ENCODE measurements around the gene ITGAE.

The ITGAE gene, protein sequence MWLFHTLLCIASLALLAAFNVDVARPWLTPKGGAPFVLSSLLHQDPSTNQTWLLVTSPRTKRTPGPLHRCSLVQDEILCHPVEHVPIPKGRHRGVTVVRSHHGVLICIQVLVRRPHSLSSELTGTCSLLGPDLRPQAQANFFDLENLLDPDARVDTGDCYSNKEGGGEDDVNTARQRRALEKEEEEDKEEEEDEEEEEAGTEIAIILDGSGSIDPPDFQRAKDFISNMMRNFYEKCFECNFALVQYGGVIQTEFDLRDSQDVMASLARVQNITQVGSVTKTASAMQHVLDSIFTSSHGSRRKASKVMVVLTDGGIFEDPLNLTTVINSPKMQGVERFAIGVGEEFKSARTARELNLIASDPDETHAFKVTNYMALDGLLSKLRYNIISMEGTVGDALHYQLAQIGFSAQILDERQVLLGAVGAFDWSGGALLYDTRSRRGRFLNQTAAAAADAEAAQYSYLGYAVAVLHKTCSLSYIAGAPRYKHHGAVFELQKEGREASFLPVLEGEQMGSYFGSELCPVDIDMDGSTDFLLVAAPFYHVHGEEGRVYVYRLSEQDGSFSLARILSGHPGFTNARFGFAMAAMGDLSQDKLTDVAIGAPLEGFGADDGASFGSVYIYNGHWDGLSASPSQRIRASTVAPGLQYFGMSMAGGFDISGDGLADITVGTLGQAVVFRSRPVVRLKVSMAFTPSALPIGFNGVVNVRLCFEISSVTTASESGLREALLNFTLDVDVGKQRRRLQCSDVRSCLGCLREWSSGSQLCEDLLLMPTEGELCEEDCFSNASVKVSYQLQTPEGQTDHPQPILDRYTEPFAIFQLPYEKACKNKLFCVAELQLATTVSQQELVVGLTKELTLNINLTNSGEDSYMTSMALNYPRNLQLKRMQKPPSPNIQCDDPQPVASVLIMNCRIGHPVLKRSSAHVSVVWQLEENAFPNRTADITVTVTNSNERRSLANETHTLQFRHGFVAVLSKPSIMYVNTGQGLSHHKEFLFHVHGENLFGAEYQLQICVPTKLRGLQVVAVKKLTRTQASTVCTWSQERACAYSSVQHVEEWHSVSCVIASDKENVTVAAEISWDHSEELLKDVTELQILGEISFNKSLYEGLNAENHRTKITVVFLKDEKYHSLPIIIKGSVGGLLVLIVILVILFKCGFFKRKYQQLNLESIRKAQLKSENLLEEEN

DNA sequence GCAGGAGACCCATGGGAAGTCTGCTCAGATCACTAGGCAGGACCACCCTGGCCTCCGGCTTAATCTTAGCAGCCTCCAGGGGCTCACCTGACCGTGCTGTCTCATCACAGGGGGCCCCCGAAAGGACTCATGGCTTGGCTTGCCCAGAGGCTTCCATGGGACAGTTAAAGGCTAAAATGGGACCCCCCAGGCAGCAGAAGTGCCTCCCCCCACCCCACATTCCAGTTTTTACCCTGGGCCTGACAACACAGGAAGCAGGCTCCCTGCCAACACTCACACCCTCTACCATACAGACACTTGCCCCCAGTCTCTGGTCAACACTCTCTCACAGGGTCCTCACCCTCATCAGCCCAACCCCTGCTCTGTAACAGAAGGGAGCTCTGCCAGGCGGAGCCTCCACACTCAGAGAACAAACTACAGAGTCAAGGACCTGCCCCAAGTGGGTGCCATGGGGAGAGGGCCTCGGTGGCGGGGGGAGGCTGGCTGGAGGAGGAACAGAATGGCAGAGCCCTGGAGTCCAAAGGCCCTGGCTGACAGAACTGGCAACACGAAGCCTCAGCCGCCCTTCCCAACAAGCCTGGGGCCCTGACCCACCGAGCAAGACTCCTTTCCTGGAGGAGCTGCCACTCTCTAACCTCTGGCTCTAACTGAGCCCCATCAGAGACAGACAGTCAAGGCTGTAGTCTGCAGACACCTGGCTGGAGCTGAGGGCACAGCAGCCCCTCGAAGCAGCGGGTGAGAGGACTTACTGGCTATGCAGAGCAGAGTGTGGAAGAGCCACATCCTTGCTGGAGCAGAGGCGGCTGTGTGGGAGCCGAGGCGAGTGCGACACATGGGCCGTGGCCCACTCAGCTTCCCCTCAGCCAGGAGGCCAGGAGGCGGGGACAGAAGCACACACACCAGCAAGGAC is at the start of gene ITGAE:
TSS of gene ITGAE (minus strand) at position 827 of the 910 bp plus-strand sequence. CDS start at position 783, 44 bp downstream.
- TF ChIP-seq, protein P1, sequence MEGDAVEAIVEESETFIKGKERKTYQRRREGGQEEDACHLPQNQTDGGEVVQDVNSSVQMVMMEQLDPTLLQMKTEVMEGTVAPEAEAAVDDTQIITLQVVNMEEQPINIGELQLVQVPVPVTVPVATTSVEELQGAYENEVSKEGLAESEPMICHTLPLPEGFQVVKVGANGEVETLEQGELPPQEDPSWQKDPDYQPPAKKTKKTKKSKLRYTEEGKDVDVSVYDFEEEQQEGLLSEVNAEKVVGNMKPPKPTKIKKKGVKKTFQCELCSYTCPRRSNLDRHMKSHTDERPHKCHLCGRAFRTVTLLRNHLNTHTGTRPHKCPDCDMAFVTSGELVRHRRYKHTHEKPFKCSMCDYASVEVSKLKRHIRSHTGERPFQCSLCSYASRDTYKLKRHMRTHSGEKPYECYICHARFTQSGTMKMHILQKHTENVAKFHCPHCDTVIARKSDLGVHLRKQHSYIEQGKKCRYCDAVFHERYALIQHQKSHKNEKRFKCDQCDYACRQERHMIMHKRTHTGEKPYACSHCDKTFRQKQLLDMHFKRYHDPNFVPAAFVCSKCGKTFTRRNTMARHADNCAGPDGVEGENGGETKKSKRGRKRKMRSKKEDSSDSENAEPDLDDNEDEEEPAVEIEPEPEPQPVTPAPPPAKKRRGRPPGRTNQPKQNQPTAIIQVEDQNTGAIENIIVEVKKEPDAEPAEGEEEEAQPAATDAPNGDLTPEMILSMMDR (IDR thresholded peaks at IDR 0.05; ENCODE audit: borderline replicate concordance, control extremely low read depth, extremely low read depth, insufficient read depth, missing control alignments): no peak
- in situ Hi-C loops (cut with MboI; ENCODE audit: low sequenced_read_pairs, unreplicated experiment): no loop called here
- no peak for DNase-seq (ENCODE audit: low spot score)

DNA sequence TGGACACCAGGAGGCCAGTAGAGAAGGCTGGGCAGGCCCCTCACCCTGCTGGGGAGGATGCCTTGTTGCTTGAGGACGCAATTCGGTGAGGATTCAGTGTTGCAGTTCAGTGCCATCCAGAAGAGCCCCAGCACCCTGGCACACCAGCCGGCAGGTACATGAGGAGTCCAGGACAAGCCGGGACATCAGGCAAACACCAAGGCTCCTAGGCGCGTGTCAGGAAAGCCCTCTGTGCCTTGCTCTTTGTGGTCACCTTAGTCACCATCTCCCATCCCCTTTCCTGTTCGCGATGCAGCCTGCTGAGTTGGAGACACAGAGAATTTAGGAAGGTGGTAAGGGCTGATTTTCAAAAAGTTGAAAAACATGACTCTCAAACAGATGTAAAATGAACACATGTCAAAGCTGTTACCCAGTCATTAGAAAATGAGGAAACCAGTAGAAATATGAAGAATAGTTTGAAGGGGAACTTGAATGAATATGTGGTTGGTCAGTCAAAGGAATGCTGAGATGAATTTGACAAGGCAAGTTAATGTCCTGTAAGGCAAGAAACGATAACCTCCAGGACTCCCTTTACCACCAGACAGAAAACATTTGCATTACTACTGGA is 47.3 kb upstream of the ITGAE start:
- TF ChIP-seq, protein P1 (IDR thresholded peaks at IDR 0.05; ENCODE audit: borderline replicate concordance, control extremely low read depth, extremely low read depth, insufficient read depth, missing control alignments): no peak
- in situ Hi-C loops (cut with MboI; ENCODE audit: low sequenced_read_pairs, unreplicated experiment): no loop called here
- DNase-seq (ENCODE audit: low spot score): no peak

GRCh38 chr17:3847165-3847670 is 46.2 kb upstream of the ITGAE start:
- TF ChIP-seq, protein P1 (IDR thresholded peaks at IDR 0.05; ENCODE audit: borderline replicate concordance, control extremely low read depth, extremely low read depth, insufficient read depth, missing control alignments): no peak
- in situ Hi-C loops (cut with MboI; ENCODE audit: low sequenced_read_pairs, unreplicated experiment): no loop called here
- no peak for DNase-seq (ENCODE audit: low spot score)

GRCh38 chr17:3846437-3847164 is 45.6 kb upstream of the ITGAE start:
- TF ChIP-seq, protein P1 (IDR thresholded peaks at IDR 0.05; ENCODE audit: borderline replicate concordance, control extremely low read depth, extremely low read depth, insufficient read depth, missing control alignments): no peak
- no peak for DNase-seq (ENCODE audit: low spot score)
- in situ Hi-C loops (cut with MboI; ENCODE audit: low sequenced_read_pairs, unreplicated experiment): no loop called here

DNA sequence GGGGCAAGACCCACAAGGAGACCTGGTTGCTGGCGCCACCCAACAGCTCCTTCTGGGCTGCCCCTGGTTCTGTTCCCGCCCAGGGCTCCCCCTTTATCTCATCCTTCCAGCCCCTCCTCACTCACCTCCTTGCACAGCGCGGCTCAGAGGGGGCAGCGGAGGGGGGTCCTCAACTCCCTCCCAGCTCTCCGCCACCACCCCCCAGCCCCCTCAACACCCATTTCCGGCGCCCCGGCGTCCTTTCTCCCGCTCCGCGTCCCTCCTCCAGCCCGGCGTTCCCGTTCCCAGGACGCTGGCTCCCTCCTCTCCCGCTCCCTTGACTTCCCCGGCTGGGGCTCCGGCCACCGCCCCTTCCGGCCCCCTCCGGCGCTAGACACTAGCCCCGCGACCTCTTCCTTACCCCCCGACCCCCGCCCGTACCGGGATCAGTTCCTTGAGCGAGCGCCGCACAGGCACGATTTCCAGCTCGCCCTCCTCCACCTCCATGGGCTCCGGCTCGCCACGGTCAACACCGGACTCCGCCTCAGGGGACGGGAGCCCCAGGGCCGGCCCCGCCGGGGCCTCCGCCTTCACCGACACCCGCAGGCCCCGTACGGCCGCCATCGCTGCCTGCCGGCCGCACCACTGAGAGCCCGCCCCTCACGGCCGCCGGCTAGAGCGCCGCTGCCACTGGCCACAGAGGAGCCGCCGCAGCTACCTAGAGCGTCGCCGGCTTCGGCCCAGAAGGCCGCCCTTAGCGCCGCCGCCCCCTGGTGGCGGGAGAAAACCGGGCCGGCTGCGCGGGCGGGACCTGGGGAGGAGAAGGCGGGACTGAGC is 44.8 kb upstream of the ITGAE start, which contains the start of gene NCBP3:
TSS of gene NCBP3 (minus strand) at position 626 of the 816 bp plus-strand sequence. CDS start at position 603, 23 bp downstream.
- DNase-seq (ENCODE audit: low spot score): peak; percentile 99
- in situ Hi-C loops (cut with MboI; ENCODE audit: low sequenced_read_pairs, unreplicated experiment): no loop called here
- TF ChIP-seq, protein P1 (IDR thresholded peaks at IDR 0.05; ENCODE audit: borderline replicate concordance, control extremely low read depth, extremely low read depth, insufficient read depth, missing control alignments): peak; percentile 99

All from GM13976 (cell line).